Fibroblast of skin of left biceps (primary cell): ENCODE measurements around the gene PIEZO1.
A peak's percentile ranks its signal among the peaks of the same experiment; 100 is the strongest.
"Not testable (repeated sequence)": the region's sequence is repeated elsewhere in the genome, so short reads cannot be mapped to it uniquely, and the experiment has no call there.

ENCODE experiments used
- DNase-seq, 2 experiments: peaks; one replicate each; pipeline ENCODE4 v3.0.0-alpha.2; 2013; ENCODE audit warnings: low read depth in 2 of 2

The PIEZO1 gene

DNA sequence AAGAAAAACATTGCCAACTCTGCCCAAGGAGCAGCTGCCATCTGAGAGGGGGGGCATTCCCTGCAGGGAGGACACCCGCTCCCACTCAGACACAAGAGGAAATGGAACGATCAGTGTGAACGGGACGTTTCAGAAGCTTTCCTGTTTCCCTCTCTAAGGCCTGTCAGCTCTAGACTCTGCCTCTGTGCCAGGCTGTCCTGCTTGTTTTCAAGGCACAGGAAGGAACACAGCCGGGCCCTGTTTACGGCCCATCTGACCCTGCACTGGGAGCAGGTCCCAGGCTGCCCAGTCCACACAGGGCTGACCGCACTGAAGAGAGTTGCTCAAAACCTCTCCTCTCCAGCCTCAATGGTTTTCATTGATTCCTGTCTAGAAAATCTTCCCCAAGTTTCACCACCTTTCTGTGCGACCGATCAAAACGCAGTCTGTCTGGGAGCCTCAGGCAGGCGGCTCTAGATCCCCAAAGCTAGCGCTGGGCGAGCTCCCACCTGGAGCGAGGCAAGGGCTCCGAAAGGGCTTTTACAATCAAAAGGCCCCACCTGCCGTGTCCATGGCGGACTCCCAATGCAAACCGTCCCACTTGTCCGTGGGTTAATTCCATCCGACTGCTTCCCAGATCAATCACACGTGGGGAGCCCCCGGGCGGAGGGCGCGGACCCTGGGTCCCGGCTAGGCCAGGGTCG, 1.5 kb downstream of the PIEZO1 start:
- DNase-seq = no peak

DNA sequence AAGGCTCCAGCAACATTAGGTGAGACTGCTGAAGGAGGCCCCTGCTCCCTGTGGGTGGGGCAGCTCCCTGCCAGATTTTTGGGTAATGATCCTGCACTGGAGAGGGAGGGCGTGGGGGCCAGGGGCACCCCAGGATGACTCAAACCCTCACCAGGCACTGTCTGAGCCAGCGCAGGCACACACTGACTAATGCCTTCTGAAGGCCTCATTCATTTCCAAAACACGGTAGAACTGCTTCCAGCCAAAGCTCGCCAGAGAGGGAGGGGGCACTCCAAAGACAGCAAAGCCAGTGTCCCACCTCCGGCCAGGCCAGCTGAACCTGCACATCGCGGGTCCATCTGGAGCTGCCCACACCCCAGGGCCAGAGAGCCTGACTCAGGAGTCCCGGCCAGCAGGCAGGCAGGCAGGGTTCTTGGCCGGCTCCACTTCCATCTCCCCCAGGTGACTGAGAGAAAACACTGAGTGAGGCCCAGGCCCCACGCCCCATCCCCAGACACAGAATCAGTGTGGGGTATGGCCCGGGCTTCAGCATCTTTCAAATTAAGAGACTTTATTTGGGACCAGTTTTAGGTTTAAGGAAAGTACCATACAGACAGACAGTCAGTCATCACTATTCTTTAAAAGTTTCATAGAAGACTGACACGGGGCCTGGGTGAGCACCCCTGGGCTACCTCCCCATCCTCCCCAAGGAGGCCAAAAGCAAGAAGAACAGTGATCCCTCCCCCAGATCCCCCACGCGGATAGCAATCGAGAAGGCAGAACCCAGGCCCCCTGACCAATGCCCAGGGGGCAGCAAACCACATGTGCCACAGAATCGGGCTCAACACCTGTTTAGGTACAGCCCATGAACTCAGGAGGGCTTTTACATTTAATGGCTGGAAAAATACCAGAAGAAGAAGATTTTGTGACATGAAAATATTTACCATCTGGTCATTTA, 2.3 kb downstream of the PIEZO1 start:
- DNase-seq = no peak

DNA sequence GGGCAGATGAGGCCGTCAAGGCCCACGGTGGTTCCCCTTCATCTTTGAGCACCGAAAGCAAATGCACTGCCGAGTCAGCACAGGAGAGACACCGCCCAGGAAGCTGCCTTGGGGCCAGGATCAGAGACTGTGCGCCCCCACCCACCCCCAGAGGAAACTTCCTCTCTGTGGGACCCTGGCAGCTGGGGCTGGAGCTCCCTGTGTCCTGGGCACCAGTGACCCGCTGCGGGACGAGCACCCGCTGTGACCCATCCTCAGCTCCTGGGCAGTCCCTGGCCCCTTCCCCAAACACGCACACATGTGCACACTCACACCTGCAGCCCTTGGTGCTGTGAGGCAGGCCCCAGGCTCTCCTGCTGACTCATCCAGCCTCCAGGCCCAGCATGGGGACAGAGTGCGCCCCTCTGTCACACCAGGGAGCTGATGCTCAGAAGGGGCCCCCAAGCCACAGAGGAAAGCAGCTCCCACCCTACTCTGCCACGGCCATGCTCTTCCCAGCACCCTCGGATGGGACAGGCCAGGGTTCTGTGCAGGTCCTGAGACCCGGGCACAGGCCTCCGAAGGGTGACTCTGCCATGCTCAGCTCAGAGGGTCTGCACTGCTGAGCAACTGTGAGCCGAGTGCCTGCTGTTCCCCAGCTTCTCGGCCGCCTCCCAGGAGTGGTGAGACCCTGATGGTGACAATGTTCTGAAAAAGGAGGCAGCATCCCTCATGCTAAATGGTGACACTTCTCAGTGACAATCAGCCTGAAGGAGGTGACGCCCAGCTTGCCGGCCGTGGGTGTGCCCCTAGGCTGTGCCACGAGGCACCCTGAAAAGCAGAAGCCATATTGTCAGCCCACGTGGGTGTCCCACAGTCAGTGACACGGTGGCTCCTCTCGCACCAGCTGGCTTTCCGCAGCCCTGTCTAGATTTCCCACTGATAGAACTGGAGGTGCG, 3.6 kb downstream of the PIEZO1 start:
- no peak for DNase-seq

DNA sequence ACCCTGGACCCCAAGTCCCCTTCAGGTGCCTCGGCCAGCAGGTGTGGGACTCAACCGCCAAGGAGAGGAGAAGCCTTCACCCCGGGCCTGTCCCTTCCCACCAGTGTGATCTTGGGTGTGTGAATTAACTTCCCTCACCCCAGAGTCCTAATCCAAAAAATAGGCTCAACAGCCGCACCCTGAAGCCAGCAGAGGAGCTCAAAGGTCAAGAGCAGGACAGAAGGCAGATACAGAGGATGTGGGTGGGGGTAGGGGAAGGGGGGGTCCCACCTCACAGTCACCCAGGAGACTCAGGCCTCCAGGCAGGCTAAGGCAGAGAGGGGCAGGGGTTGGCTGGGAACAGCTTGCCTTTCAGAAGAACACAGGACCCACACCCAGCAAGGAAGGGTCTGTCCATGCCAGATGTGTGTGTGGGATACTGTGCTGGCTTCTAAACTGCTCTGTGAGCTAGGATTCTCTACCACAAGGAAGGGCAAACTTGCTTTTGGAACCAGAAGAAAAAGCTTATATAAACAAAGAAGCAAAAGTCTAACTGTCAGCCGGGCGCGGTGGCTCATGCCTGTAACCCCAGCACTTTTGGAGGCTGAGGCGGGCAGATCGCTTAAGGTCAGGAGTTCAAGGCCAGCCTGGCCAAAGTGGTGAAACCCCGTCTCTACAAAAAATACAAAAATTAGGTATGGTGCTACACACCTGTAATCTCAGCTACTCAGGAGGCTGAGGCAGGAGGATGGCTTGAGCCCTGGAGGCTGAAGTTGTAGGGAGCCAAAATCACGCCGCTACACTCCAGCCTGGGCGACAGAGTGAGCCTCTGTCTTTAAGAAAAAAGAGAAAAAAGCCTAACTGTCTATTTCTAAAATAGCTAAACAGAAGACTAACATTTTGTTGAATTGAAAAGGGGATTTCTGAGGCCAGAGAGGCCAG, 4.6 kb downstream of the PIEZO1 start:
- no peak for DNase-seq

DNA sequence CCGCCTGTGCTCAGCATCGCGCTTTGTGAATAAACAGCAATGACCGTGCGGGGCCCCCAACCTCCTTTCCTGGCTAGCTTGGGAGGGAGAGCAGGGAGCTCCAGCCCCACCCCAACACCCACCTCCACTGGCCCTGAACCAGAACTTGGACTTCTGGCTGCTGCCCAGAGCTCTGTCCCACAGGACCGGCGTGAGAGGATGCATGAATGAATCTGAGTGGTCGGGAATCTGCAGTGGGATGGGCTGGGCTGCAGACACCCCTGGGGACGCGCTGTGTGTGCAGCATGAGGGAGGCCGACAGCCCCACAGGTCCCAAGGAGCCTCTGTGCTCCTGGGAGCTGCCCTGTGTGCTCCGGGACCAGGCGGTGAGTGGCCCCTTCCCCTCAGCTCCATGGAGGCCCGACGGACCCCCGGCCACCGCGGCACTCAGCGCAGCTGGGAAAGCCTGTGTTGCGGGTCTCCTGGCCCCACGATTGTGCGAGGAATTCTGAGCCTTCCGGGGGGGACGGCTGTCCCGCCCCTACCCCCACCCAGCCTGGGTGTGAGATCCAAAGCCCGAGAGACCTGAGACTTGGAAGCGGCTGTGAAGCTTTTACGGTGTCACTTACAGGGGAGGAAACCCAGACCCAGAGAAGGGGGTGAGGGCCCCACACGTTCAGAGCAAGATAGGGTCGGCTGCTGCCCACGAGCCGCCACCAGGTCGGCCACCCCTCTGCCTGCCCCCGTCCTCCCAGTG, 5.4 kb downstream of the PIEZO1 start:
- DNase-seq = no peak

DNA sequence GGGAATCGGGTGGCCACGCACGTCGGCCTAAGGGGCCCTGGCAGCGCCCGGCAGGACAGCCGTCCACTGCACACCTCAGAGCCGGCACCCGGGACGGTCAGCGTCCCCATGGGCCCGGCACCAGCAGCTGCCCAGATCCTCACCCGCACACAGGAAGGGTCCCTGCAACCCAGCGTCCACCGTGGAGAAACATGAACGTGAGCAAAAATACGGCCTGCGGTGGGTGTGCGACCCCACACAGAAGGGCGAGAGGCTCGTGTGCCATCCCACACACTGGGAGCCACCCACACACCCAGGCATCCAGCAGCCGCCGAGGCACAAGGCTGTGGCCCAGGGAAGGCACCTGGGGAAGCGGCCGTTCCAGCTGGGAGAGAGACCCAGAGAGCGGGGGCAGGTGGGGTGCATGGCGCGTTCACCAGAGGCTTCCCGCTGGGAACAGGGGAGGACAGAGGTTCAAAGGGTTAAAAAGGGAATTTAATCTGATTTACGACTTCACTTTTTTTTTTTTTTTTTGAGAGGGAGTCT, 6.4 kb downstream of the PIEZO1 start:
- DNase-seq = no peak

DNA sequence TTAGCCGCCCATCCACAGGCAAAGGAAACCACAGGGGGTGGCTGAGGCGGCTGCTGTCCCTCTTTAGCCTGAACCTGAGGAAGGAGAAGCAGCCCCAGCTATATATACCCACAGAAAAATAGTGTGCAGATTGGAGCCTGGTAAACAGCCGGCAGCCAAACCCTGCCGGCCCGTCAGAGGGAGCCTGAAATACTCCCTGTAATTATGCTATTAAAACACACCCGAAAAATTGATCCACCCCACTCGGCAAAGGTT, 6.8 kb downstream of the PIEZO1 start:
- no peak for DNase-seq

DNA sequence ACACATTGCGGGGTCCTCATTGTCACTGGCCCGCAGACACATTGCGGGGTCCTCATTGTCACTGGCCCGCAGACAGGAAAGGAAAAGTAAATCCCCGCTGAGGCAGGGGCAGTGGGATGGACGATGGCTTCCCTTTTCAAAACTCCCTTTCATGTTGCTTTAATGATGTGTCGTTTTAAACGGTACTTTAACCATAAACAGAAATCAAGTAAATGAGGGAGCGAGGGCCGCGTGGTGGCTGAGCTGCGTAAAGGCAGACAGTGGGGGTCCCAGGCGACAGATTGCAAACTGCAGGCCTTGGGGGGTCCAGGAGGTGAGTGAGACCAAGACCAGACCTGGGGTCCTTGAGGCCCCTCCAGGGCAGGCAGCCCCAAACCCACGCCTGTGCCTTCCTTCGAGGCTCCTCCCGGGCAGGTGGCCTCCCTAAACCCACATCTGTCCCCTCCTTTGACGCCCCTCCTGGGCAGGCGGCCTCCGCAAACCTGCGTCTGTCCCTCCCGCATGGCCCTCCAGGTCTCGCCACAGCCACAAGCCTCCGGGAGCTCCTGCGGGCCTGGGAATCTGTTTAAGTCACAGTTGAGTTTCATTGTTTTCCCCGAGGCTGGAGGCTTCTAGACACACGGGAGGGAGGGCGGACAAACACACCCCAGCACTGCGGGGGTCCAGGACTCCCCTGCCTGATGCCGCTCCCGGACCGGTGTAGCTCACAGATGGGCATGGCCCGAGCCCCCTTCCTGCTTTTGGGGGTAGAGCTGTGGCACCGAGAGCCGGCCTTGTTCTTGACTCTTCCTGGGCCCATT, 7.3 kb downstream of the PIEZO1 start:
- DNase-seq = no peak

DNA sequence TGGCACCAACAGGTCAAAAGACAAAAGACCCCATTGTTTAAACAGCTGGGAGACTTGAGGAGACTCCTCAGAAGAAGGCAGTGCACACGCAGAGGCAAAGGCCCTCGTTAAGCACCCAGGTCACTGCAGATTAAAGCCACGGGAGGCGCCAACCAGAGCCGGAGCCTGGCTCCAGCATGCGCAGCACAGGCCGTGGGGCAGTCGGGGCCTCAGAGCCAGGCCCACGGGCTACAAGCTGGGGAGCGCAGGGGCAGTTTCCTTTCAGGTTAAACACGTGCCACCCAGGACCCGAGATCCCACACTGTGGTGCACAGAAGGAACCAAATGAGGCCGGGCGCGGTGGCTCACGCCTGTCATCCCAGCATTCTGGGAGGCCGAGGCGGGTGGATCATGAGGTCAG, 9.2 kb downstream of the PIEZO1 start:
- no peak for DNase-seq

DNA sequence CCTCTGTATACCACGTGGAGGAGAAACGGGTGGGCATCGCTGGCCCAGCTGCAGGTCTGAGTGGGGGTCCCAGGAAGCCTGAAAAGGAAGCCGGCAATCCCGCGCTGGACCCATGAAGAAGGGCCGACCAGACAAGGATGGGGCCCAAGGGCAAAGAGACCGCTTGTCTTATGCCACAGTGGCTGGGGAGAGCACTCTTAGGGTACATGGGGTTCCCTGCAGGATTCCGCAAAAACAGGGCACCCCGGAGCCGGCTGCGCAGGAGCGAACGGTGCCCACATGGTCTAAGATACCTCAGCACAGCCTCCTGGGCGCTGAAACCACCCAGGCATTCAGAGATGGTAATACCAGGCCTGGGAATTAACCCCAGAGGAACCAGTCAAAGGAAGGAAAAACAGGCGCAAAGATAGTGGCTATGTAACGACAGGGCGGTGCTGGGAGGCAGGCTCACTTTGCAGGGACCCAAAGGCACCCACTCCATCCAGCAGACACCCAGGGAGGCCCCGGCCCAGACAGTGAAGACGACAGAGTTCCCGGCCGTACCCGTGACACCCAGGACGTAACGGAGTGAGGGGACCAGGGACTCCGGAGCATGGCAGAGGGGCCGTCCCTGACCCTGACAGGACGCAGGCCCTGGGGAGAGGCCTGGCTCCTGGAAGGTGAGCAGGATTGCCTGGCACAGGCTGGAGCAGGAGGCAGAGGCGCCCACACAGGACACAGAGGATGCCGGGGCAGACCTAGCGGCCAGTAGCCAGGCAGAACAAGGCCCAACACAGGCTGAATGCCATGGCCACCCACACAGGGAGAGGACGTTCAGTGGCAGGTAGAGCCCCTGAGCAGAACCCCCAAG, 10.3 kb downstream of the PIEZO1 start:
- no peak for DNase-seq

DNA sequence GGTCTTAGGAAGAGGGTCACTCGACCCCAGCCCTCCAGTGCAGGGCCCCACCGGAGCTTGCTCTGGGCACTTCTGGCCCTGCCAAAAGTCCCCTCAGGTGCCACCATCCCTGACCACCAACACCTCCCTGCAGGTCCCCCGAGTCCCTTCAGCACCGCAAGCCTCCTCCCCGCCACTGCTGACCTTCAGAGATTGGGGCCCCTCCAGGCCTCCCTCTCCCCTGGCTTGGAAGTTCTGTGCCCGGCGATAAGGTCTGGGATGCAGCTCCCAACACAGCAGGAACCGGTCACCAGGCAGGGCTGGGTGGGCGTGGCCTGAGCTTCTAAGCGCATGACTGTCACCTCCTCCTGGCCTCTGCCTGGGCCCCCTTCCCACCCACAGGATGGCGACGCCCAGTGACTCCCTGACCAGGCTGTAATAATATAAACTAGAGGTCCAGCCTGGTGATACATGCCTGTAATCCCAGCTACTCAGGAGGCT, 11.2 kb downstream of the PIEZO1 start:
- DNase-seq = no peak

DNA sequence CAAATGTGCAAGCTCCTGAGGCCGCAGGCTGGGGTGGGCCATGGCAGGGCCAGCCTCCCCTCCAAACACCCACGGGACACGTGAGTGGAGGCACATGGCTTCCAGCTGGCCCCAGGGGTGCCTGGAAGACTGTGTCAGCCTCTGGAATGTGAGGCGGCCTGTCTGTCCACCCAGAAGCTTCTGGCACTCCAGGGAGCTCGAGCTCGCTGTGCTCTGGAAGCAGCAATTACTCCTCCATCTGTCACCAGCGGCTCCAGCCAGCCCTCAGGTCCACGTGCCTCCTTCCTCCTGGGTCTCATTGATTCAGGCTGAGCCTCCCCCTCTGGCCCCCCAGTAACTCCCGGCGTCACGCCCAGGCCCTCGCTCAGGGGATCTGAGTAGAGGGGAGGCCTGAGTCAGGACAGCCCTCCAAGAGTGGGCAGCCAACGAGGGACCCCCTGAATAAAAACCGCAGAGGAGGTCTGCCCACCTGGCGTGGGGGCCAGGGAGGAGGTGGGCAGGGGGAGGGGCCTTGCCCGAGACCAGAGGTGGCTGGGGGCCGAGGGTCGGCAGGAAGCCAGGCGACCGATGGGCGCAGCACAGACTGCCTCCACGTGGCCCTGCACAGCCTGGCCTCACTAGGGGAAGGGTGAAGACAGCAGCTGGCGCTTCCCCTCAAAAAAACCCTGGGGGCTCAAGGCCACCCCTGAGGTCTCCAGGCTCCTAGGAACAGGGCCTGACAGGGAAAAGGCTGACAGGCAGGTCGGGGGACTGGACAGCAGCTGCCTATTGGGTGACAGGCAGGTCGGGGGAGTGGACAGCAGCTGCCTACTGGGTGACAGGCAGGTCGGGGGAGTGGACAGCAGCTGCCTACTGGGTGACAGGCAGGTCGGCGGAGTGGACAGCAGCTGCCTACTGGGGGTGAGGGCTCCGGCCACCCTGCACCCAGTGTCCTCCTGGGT, 11.9 kb downstream of the PIEZO1 start:
- DNase-seq = peak; percentile 75 to 78

DNA sequence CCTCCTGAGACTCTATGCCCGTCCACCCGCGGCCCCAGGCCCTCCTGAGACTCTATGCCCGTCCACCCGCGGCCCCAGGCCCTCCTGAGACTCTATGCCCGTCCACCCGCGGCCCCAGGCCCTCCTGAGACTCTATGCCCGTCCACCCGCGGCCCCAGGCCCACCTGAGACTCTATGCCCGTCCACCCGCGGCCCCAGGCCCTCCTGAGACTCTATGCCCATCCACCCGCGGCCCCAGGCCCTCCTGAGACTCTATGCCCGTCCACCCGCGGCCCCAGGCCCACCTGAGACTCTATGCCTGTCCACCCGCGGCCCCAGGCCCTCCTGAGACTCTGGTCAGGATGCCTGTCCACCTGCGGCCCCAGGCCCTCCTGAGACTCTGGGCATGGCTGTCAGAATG, 13.2 kb downstream of the PIEZO1 start:
- not testable (repeated sequence) for DNase-seq

DNA sequence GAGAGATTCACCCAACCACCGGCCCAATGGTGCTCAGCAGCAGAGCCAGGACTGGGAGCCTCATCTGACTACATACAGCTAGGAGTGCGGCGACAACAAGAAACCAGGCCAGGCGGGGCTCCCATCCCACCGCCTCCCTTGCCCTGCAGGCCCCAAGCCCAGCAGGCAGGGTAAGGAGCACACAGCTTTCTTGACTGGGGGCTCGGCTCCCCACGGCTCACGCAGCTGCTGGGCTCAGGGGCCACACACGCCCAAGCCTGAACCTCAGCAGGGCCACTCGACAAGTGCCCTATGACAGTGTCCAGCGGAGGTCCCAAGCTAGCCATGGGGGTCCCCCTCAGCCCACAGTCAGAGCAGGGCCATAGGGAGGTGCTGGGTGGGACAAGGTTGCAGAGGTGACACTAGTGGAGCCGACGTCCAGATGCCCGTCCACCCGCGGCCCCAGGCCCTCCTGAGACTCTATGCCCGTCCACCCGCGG, 13.7 kb downstream of the PIEZO1 start:
- no peak for DNase-seq

DNA sequence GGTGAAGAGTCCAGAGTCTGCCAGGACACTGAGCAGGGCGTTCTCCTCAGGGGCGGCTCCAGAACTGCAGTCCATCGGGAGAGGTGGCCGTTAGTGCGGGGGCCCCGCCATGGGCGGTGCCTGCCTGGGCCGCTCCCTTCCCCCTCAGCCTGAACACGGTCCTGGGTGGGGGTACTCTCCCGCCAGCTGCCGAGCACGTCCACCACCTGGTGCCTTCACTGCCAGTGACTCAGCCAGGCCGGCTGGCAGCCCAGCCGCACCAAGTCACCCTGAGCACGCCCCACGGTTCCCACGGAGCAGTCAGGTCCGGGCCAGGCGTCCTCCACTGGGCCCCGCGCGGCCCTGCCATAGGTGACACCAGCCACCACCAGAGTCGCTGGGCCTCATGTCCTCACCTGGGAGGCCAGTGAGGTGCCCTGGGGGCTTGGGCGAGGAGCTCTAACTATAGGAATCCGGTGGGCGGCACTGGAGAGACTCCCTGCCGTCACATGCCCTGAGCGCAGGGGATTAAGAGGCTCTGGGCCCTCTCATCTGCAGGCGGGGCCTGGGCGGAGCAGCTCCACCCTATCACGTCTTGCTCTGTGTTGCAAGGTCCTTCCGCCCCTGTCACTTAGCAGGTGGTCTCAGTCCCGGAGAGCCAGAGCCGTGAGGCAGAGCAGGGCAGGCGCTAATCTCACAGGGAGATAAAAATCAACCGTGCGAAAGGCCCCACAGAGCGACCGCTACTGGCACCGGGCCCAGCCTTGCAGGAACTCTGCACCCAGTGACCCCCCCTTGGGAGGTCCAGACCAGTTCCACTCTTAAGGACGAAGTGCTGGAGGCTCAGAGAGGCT, 14.3 kb downstream of the PIEZO1 start:
- DNase-seq = no peak
